Ascending aorta (tissue), 2 donors: ENCODE data around the gene ADGRG2. TPM values are rescaled to one million over a fixed set of nuclear protein-coding genes. Genes with fewer than 3 reads are reported as not detected.

Source experiments
- DNase-seq, 2 donors: peaks; one replicate each; pipeline ENCODE4 v3.0.0-alpha.2; 2019; ENCODE audit warnings: low spot score in 2 of 2
- H3K27ac ChIP-seq, 2 donors: fragments of 200-600 bp; sonication (generic); one replicate each; pipeline ENCODE4 v1.5.1; 2016 to 2017; ENCODE audit warnings: mild to moderate bottlenecking in 1 of 2
- H3K27me3 ChIP-seq: fragments of 200-600 bp; sonication (generic); one replicate; pipeline ENCODE4 v1.5.1; 2017
- H3K36me3 ChIP-seq, 2 donors: fragments of 200-600 bp; sonication (generic); one replicate each; pipeline ENCODE4 v1.5.1; 2016
- H3K4me1 ChIP-seq, 2 donors: fragments of 200-600 bp; sonication (generic); one replicate each; pipeline ENCODE4 v1.5.1; 2016 to 2017; ENCODE audit warnings: mild to moderate bottlenecking in 1 of 2
- H3K4me3 ChIP-seq, 2 donors: fragments of 200-600 bp; sonication (generic); one replicate each; pipeline ENCODE4 v1.5.1; 2016 to 2017; ENCODE audit warnings: mild to moderate bottlenecking in 1 of 2
- H3K9me3 ChIP-seq, 2 donors: fragments of 200-600 bp; sonication (generic); one replicate each; pipeline ENCODE4 v1.5.1; 2016
- CTCF ChIP-seq, 3 experiments: fragments of 200-600 bp in 2 of 3; fragments of 450-650 bp in 1 of 3; sonication (generic) in 2 of 3; IDR thresholded peaks; one replicate each; pipeline ENCODE4 v1.5.1; 2016 to 2019; ENCODE audit warnings: antibody characterized with exemption in 3 of 3, mild to moderate bottlenecking in 1 of 3, moderate library complexity in 1 of 3
- intact Hi-C: fragments of 100-400 bp; cut with DNase I; formaldehyde crosslinking; loops from one replicate; pipeline ENCODE4 v1.15.1; 2023
- total RNA-seq: library from RNA; depleted of rRNA; stranded (reverse); fragments of >200 nt; gene quantifications from one replicate; pipeline ENCODE4 v1.1.0, GENCODE V29; 2016

Gene ADGRG2
- total RNA-seq, 1 donor from 2014 or later: 4.3 TPM

GRCh38 chrX:18994713-18995112 lies 127.6 kb downstream of the ADGRG2 start:
- H3K36me3 ChIP-seq: no peaks in the 10 kb centered on the region
- intact Hi-C loops: no loop called here
- DNase-seq: no peak
- H3K27ac ChIP-seq: no peak overlapping the region
- peaks cover 0 to 3% of the 10 kb centered on the region in 2 donors for H3K4me1 ChIP-seq
- H3K4me3 ChIP-seq: no peak overlapping the region
- H3K9me3 ChIP-seq: no peaks in the 10 kb centered on the region
- H3K27me3 ChIP-seq: no peaks in the 10 kb centered on the region
- TF ChIP-seq CTCF (IDR thresholded peaks at IDR 0.05): no peak

GRCh38 chrX:18992829-18993228 lies 129.4 kb downstream of the ADGRG2 start:
- Histone ChIP-seq H3K4me3 (no peak overlapping the region), H3K4me1 (no peaks in the 10 kb centered on the region), H3K9me3 (no peaks in the 10 kb centered on the region), H3K27ac (no peak overlapping the region), H3K36me3 (no peaks in the 10 kb centered on the region), H3K27me3 (no peaks in the 10 kb centered on the region)
- intact Hi-C loops: no loop called here
- DNase-seq: no peak
- no peak for TF ChIP-seq CTCF (IDR thresholded peaks at IDR 0.05)

- no peak for TF ChIP-seq CTCF (IDR thresholded peaks at IDR 0.05)
- Histone ChIP-seq H3K27me3 (no peaks in the 10 kb centered on the region), H3K4me1 (no peaks in the 10 kb centered on the region), H3K4me3 (peak overlapping the region; percentile 68 to 73), H3K27ac (peak overlapping the region; percentile 74 to 85), H3K9me3 (no peaks in the 10 kb centered on the region), H3K36me3 (no peaks in the 10 kb centered on the region)
- DNase-seq: no peak
- intact Hi-C loops: loop anchor here (2.0 to 10.0 kb wide), 2 partner anchors 358 to 590 kb away; partner anchors contain the start of gene PDHA1
These were observed 137.2 kb downstream of the ADGRG2 start for GRCh38 chrX:18985186-18985435.

GRCh38 chrX:18984381-18985185 lies 137.7 kb downstream of the ADGRG2 start:
- Histone ChIP-seq H3K4me3 (peak overlapping the region; percentile 68 to 73), H3K36me3 (no peaks in the 10 kb centered on the region), H3K27ac (peak overlapping the region; percentile 74 to 85), H3K4me1 (no peaks in the 10 kb centered on the region), H3K9me3 (no peaks in the 10 kb centered on the region), H3K27me3 (no peaks in the 10 kb centered on the region)
- DNase-seq: peak; percentile 13 to 85
- TF ChIP-seq CTCF (IDR thresholded peaks at IDR 0.05): peak; percentile 34 to 57 (median 56)
- intact Hi-C loops: loop anchor here (1.0 to 10.0 kb wide), 3 partner anchors 358 to 590 kb away; partner anchors contain the start of genes CDKL5 and PDHA1

- H3K4me3 ChIP-seq: peak within 1 kb of the TSS; percentile 68 to 73
- peak within 1 kb of the TSS; percentile 74 to 85 for H3K27ac ChIP-seq
- H3K4me1 ChIP-seq: no peaks in the 10 kb centered on the region
- H3K9me3 ChIP-seq: no peaks in the 10 kb centered on the region
- DNase-seq: peak in 1 of 2 donors; percentile 75
- H3K27me3 ChIP-seq: no peaks in the 10 kb centered on the region
- TF ChIP-seq CTCF (IDR thresholded peaks at IDR 0.05): no peak
- intact Hi-C loops: loop anchor here (1.0 to 10.0 kb wide), 3 partner anchors 359 to 589 kb away; partner anchors contain the start of genes CDKL5 and PDHA1
- H3K36me3 ChIP-seq: no peaks in the 10 kb centered on the region
These were observed 138.4 kb downstream of the ADGRG2 start, which contains the start of gene PHKA2 for GRCh38 chrX:18983666-18984380. PHKA2 (minus strand) TSS chrX:18984114; CDS start chrX:18983932, 182 bp downstream.
